Suprapubic skin (tissue), 3 donors: ENCODE data around the gene BRD9.

ENCODE experiments used
- POLR2A ChIP-seq, 2 donors: fragments of 450-650 bp; IDR thresholded peaks; one replicate each; pipeline ENCODE4 v1.6.1; 2017; ENCODE audit warnings: antibody characterized with exemption in 2 of 2, mild to moderate bottlenecking in 2 of 2, moderate library complexity in 2 of 2
- TF ChIP-seq, protein P1 (sequence below), 2 donors: fragments of 200-600 bp in 1 of 2; fragments of 450-650 bp in 1 of 2; sonication (generic) in 1 of 2; IDR thresholded peaks; one replicate each; pipeline ENCODE4 v1.5.1; 2016 to 2019; ENCODE audit warnings: antibody characterized with exemption in 2 of 2, mild to moderate bottlenecking in 1 of 2, moderate library complexity in 1 of 2

DNA sequence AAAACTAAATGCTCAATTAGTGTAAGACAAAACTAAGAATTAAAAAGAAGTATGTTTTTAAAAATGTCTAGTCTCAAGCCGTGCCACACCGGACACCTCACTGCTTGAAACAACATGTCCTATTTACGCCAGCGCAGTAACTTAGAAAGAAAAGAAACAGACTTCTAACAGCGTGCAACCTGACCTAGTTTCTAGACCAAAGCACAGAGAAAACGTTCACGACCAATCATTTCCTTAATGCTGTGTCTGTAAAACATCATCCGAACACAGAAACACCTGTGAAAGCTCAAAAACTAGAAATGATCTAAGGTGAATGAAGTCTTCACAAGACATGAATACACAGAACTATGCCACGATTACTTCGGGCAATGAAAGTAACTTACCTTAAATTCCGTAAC, 4.0 kb downstream of the BRD9 start:
- TF ChIP-seq, protein P1, sequence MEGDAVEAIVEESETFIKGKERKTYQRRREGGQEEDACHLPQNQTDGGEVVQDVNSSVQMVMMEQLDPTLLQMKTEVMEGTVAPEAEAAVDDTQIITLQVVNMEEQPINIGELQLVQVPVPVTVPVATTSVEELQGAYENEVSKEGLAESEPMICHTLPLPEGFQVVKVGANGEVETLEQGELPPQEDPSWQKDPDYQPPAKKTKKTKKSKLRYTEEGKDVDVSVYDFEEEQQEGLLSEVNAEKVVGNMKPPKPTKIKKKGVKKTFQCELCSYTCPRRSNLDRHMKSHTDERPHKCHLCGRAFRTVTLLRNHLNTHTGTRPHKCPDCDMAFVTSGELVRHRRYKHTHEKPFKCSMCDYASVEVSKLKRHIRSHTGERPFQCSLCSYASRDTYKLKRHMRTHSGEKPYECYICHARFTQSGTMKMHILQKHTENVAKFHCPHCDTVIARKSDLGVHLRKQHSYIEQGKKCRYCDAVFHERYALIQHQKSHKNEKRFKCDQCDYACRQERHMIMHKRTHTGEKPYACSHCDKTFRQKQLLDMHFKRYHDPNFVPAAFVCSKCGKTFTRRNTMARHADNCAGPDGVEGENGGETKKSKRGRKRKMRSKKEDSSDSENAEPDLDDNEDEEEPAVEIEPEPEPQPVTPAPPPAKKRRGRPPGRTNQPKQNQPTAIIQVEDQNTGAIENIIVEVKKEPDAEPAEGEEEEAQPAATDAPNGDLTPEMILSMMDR (IDR thresholded peaks at IDR 0.05): no peak
- no peak for TF ChIP-seq POLR2A (IDR thresholded peaks at IDR 0.05)
